HG02885 (cell line): ENCODE data around the gene COP1.

Experiments
- ATAC-seq: cut with Tn5 transposase; IDR thresholded peaks from one replicate; pipeline ENCODE4 v1.9.1; 2021; ENCODE audit warnings: mild to moderate bottlenecking; ENCODE audit not compliant: unreplicated experiment, poor library complexity

The COP1 gene

DNA sequence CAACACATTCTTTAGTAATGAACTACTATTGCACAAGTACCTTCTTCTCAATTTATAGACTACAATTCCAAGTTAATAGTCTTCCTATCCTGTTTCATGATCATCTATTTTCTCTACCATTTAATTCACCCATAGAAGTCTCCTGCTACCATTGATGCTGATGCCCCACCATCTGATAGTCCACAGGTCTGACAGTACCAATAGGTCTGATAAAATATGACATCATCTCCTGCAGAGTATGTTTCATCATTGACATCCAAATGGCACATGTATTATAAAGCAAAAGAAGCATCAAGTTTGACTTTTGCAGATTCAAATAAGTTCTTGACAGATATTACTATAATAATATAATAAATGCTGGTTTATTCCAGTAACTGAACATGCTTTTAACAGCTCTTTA, 5.5 kb downstream of the COP1 start:
- ATAC-seq = no peak

DNA sequence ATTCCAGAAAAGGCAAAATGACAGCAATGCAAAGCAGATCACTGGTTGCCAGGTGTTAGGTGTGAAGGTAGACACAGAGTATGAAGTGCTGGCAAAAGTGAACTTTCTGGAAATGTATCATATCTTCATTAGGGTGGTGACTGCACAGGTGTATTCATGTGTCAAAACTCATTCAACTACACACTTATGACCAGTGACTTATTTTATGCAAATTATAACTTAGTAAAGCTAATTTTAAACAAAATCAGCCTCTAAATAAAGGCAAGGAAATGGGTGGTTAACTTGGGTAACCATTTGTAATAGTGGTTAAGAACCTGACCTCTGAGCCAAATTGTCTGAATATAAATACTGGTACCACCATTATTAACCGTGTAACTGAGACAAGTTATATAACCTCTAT, 7.4 kb downstream of the COP1 start:
- ATAC-seq = peak; percentile 31

DNA sequence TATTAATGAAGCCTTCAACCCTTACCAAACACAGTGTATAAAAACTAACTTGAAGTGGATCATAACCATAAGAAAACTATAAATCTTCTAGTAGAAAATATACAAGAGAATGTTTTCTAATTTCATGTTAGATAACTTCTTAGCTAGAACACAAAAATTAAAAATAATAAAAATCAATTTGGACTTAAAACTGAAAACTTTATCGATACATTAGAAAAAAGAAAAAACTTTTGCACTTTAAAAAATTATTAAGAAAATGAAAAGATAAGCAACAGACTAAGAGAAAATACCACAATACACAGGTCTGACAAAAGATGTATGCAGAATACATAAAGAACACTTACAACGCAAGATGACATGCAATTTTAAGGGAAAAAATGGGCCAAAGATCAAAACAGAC, 8.7 kb downstream of the COP1 start:
- ATAC-seq = no peak

DNA sequence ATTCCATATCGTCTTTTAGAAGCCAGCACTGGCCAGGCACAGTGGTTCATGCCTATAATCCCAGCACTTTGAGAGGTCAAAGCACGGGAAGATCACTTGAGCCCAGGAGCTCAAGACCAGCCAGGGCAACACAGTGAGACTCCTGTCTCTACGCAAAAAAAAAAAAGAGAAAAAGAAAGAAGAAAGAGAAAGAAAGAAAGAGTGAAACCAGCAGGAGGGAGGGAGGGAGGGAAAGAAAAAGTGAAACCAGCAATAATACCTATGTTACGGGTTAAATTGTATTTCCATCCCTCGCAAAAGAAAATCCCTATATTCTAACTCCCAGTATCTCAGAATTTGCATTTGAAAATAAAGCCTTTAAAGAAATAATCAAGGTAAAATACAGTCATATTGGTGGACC, 10.4 kb downstream of the COP1 start:
- no peak for ATAC-seq

DNA sequence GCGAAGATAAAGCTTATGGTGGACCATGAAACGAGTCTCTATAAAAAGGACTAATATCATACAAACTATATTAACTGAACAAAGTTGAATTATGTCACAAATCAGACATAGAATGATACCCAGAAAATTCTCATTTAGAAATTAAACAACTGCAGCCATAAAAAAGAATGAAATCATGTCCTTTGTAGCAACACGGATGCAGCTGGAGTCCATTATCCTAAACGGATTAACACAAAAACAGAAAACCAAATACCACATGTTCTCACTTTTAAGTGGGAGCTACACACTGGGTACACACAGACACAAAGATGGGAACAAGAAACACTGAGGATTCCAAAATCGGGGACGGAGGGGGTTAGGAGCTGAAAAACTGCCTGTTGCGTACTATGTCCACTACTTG, 11.5 kb downstream of the COP1 start:
- ATAC-seq = no peak

DNA sequence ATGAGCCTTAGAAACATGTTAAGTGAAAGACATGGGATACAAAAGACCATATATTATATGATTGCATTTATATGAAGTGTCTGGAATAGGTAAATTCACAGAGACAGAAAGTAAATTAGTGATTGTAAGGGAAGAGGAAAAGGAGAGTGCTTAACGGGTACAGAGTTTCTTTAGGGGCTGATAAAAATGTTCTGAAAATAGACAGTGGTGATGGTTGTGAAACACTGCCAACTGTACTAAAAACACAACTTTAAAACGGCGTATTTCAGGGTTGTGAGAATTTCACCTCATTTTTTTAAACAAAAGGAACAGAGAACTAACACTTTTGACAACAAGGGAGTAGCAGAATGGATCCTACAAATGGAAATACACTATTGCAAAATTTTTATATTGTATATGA, 13.4 kb downstream of the COP1 start:
- no peak for ATAC-seq

DNA sequence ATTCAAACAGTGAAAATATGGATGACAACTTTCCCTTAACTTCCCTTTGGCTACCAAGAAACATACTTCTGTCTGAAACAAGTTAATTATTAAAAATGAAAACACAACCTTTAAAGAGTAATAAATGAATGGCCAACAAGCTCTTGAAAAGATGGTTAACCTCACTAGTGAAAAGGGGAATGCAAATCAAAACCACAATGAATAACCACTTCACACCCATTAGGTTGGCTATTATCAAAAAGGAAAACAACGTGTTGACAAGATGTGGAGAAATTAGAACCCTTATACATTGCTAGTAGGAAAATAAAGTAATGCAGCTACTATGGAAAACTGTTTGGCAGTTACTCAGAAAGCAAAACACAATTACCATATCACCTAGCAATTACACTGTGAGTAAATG, 14.1 kb downstream of the COP1 start:
- peak; percentile 75 for ATAC-seq

DNA sequence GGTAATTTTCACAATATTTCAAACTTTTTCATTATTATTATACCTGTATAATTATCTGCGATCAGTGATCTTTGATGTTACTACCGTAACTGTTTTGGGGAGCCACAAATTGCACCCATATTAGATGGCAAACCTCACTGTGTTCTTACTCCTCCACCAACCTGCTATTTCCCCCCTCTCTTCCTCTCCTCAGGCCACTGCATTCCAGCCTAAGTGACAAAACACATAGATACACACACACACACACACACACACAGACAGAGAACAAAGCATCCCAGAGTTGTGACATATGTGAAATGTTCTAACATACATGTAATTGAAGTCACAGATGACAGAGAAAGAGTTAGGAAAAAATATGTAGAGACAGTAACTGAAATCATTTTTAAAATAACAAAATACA, 18.5 kb downstream of the COP1 start:
- ATAC-seq = no peak

DNA sequence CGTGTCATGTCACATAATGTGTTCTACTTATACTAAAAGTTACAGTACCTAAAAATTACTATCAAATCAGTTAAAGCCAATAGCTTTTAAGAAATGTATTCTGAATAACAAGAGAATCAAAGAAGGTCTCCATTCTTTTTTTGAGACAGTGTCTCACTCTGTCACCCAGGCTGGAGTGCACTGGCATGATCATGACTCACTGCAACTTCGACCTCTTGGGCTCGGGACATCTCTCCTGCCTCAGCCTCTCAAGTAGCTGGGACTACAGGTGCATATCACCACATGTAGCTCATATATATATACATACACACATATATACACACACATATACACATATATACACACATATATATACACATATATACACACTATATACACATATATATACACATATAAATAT, 20.1 kb downstream of the COP1 start:
- ATAC-seq = no peak

DNA sequence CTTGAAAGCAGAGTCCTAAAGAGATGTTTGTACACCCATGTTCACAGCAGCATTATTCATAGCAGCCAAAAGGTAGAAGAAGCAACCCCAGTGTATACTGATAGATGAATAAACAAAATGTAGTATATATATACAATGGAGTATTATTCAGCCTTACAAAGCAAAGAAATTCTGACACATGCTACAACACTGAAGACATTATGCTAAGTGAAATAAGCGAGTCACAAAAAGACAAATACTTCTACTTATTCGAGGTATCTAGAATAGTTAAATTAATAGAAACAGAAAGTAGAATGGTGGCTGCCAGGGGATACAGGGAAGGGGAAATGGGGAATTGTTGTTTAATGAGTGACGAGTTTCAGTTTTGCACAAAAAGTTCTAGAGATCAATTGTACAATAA, 23.5 kb downstream of the COP1 start:
- peak; percentile 48 for ATAC-seq

DNA sequence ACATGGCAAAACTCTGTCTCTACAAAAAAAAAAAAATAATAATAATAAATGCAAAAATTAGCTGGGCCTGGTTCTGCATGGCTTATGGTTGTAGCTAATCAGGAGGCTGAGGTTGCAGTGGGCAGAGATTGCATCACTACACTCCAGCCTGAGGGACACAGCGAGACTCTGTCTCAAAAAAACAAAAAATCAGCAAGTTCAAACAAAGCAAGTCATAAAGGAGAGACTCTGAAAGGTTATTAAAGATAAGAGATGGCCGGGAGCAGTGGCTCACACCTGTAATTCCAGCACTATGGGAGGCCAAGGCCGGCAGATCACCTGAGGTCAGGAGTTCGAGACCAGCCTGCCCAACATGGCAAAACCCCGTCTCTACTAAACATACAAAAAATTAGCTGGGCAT, 28.8 kb downstream of the COP1 start:
- no peak for ATAC-seq

DNA sequence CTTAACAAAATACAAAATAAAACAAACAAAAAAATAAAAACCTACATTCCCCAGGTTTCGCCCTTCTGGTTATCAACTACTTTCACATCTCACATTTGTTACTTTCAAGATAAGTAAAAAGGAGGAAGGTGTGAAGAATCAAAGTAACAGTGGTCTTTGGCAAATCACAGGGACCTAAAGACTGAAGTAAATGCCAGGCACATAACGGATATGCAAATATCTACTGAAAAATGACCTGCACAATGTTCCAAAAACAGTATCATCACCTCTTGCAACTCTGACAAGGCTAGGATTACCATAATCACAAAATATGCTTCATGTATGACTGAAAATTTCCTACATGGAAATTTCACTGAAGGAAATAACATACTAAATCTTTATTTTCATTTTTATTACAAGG, 29.3 kb downstream of the COP1 start:
- ATAC-seq = peak; percentile 88

DNA sequence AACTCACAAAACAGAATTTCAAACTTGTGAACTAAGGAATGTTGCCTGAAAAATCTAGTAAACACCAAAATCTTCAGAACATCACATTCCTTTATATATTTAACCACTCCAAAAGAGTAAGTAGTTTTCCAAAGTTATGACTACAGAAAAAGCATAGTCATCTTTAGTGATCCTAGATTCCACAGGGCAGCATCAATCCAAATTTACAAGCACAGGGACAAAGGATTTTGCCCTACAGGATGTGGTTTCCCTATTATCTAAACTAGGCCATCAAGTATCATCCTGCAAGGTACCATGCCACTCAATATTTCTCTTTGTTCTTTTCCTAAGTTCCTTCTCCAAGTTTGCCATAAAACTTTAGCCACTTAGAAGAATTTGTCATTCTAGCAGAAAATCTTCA, 33.0 kb downstream of the COP1 start:
- ATAC-seq = no peak

DNA sequence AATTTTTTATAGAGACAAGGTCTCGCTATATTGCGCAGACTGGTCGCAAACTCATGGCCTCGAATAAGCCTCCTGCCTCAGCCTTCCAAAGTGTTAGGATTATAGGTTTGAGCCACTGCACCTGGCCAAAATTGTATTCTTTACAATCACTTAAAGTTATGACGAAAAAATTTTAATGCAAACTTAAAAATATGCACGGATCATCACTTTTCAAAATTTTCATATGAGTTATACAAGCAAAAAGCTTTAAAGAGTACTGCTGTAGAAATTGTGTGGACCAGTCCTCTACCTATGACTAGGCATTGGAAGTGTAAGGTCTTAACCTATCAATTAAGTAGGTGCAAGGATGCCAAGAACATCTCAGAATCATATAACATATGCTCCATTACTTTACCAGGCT, 34.9 kb downstream of the COP1 start:
- ATAC-seq = no peak

DNA sequence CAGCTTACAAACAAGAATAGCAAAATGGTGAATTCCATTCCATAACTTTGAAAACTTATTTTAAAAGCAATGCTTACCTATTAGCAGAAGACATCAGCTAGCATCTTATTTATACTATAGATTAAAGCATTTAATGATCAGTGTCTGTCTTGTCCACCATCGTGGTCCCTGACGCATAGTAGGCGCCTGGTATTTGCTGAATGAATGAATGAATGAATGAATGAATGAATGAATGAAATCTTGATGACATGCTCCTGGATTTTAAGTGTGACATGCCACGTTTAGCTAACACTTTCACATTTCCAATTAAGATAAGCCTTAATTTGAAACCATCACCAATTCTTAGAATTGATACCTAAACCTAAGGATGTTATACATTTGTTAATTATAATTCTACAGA, 39.9 kb downstream of the COP1 start:
- ATAC-seq = no peak

DNA sequence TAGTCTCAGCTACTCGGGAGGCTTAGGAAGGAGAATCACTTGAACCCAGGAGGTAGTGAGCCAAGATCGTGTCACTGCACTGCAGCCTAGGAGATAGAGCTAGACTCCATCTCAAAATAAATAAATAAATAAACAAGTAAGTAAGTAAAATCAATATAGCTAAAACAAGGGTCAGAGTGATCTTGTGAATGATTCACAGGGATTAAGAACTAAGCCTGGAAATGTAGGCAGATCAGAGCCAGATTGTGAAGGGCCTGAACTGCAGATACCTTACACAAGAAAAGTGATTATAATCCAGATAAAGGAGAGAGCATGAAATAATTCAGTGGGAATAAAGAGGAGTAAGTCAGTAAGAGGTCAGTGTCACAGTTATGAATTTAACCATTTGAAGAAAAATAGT, 41.5 kb downstream of the COP1 start:
- no peak for ATAC-seq

DNA sequence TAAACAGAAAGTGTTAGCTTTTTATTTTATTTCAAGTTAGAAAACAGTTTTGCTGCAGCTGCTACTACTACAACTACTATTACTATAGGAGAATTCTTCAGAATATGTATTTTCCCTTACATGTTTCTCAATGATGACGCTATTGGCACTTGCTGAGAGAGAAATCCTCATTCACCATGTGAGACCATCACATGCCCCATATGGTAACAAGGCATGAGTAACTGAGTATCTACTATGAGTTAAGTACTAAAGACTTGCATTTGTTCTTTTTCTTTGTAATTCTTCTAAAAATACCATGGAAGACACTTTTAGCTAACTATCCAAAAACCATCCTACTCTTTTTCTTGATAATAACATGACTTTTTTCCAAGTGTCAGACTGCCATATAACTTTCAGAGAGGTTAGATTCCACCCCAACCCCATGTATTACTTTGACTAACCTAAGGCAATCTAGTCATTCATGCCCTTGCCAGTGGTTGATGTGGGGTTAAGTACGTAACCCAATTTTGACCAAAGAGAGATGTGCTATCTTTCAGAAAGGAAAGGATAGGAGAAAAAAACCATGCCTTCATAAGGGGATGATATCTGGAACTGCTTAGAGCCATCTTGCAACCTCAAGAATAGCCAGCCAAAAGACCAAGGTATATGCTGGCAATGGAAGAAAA, 42.9 kb downstream of the COP1 start:
- no peak for ATAC-seq

DNA sequence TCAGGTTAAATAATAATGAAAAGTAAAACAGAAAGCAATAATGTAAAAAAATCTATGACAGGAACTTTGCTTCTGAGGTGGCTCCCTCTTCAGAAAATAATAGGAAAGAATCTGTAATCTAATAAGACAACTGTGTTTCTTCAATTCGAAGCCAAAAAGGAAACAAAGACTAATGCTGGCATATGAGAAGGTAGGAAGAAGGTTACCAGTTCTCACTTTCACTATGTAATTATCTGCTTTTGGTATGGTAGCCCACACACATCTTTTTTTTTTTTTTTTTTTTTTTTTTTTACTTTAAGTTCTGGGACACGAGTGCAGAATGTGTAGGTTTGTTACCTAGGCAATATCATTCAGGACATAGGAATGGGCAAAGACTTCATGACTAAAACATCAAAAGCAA, 47.1 kb downstream of the COP1 start:
- no peak for ATAC-seq

DNA sequence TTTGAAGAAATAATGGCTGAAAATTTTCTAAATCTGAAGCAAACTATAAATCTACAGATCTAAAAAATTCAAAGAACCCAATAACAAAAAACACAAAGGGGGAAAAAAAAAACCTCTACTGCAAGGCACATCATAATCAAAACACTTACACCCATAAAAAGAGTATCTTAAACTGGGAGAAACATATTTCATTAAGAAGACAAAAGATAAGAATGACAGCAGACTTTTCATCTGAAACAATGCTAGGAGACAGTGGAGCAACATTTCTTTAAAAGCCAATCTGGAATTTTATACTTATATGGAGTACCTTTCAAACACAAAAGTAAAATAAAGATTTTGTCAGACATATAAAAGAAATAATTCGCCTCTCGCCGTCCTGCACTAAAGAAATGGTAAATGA, 49.1 kb downstream of the COP1 start:
- ATAC-seq = no peak

DNA sequence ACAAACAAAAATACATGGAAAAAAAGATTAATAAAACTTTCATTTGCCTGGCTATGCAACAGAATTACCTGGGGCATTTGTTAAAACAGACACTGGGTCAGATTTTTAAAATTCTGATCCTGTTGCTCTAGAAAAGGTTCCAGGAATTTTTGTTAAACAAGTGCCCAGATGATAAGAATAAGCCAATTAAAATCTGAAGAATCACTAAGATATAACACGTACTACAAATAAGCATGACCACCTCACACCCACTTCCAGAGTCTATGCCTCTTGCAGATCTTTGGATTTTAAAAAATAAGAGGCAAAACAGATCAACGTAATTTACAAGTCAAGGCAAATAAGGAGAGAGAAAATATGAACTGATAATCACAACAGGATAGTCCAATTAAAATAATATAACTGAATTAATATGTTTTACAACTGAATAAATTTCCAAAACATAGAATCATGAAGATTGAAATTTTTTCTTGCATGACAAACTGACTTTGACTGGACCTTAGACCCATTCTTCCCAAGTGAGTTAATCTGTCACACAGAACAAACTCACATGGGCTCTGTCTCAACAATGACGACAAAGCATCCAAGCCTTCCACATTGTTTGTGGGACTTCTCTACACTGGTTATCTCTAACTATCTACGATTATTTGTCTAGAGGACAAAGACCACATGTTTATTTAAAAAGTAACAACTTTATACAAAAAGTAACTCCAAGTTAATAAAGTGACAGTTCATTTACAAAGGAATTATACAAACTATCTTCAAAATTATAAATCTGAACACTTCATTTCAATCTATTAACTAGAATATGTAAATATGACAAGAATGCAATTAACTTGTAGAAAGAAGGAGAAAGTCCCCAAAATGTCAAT, 56.9 kb downstream of the COP1 start:
- no peak for ATAC-seq

DNA sequence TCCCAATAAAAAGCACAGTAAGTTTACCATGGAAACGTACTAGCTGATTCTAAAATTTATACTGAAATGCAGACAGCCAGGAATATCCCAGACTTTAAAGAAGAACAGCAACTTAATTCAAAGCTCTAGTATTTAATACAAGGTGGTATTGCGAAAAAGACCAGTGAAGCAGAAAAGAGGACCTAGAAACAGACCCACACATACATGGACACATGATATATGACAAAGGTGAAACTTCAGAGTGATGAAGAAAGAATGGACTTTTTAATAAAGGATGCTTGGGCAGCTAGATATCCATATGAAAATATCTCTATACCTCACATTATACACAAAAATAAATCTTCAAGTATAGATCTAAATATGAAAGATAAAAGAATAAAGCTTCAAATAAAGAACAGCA, 62.6 kb downstream of the COP1 start:
- ATAC-seq = no peak

DNA sequence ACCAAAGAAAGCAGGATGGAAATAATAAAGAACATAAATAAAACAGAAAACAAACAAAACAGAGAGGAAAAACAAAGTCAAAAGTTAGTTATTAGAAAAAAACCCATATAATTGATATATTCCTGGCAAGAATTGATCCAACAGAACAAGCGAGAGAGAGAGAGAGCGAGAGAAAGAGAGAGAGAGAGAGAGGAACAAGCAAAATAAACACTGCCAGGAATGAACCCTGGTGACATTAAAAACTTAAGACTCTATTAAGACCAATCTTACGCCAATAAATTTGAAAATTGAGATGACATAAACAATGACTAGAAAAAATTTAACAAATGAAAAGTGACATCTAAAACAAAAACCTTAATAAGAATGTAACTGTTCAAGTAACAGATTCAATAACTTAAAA, 64.1 kb downstream of the COP1 start:
- no peak for ATAC-seq
